Upper lobe of left lung (tissue), 6 donors: ENCODE measurements around the gene FSTL1. TPM values are rescaled to one million over a fixed set of nuclear protein-coding genes. Genes with fewer than 3 reads are reported as not detected.

Experiments
- ATAC-seq, 2 donors: fragments of 200-7000 bp; cut with Tn5 transposase; one replicate each; pipeline ENCODE4 v1.9.1; 2022; ENCODE audit warnings: mild to moderate bottlenecking in 2 of 2, moderate library complexity in 2 of 2; ENCODE audit not compliant: low FRiP score in 2 of 2
- DNase-seq, 2 donors: peaks; one replicate each; pipeline ENCODE4 v3.0.0-alpha.2; 2019 to 2020
- H3K27ac ChIP-seq, 4 donors: fragments of 200-600 bp; sonication (generic); one replicate each; pipeline ENCODE4 v1.5.1; 2016 to 2019
- H3K27me3 ChIP-seq, 4 donors: fragments of 200-600 bp; sonication (generic); one replicate each; pipeline ENCODE4 v1.5.1; 2017 to 2019
- H3K36me3 ChIP-seq, 4 donors: fragments of 200-600 bp; sonication (generic); one replicate each; pipeline ENCODE4 v1.5.1; 2016 to 2019
- H3K4me1 ChIP-seq, 4 donors: fragments of 200-600 bp; sonication (generic); one replicate each; pipeline ENCODE4 v1.5.1; 2018 to 2019
- H3K4me3 ChIP-seq, 4 donors: fragments of 200-600 bp; sonication (generic); one replicate each; pipeline ENCODE4 v1.5.1; 2017 to 2019; ENCODE audit warnings: mild to moderate bottlenecking in 2 of 4, moderate library complexity in 1 of 4
- H3K9me3 ChIP-seq, 4 donors: fragments of 200-600 bp; sonication (generic); one replicate each; pipeline ENCODE4 v1.5.1; 2018 to 2019
- CTCF ChIP-seq, 6 experiments: fragments of 450-650 bp in 4 of 6; fragments of 200-600 bp in 2 of 6; sonication (generic) in 2 of 6; IDR thresholded peaks; one replicate each; pipeline ENCODE4 v1.5.1; 2016 to 2019; ENCODE audit warnings: antibody characterized with exemption in 6 of 6
- EP300 ChIP-seq, 4 donors: sonication (generic); formaldehyde crosslinking; IDR thresholded peaks; one replicate each; pipeline ENCODE4 v1.5.1; 2017; ENCODE audit warnings: antibody characterized with exemption in 4 of 4, control low read depth in 2 of 4
- POLR2A ChIP-seq, 4 donors: fragments of 450-650 bp; IDR thresholded peaks; one replicate each; pipeline ENCODE4 v1.5.1; 2016 to 2017; ENCODE audit warnings: antibody characterized with exemption in 4 of 4, mild to moderate bottlenecking in 2 of 4
- POLR2AphosphoS5 ChIP-seq, 2 donors: sonication (generic); formaldehyde crosslinking; IDR thresholded peaks; one replicate each; pipeline ENCODE4 v1.5.1; 2017; ENCODE audit warnings: antibody characterized with exemption in 2 of 2
- WGBS, 2 donors: methylation state at CpG; one replicate each; pipeline ENCODE4 v1.1.5; 2017 to 2018; 5-methylcytosine and 5-hydroxymethylcytosine counted together
- total RNA-seq, 6 donors: library from RNA; depleted of rRNA in 4 of 6; stranded (reverse); fragments of >200 nt in 4 of 6; gene quantifications; one replicate each; pipeline versions ENCODE4 v1.1.0 to v1.2.1, GENCODE V29; 2016 to 2021
- donor health status: DM: no; HTN: no; CAD: no; lungs with moderate emphysema.
- donor health status: DM: no; HTN: yes; CAD: no; lungs with severe emphysema.

FSTL1 gene
- total RNA-seq, 6 donors from 2014 or later = 35.6 to 480 (median 120) TPM

GRCh38 chr3:120417272-120417911, 33.4 kb downstream of the FSTL1 start:
- TF ChIP-seq EP300 (IDR thresholded peaks at IDR 0.05) (no peak), POLR2A (IDR thresholded peaks at IDR 0.05) (no peak), CTCF (IDR thresholded peaks at IDR 0.05) (peak; percentile 80 to 90 (median 87)), POLR2AphosphoS5 (IDR thresholded peaks at IDR 0.05) (peak in 1 of 2 donors; percentile 20)
- peak overlapping the region; percentile 62 to 82 (median 76) for H3K27ac ChIP-seq
- ATAC-seq (peak; percentile 96 to 97), DNase-seq (peak in 1 of 2 donors; percentile 95)
- no peaks in the 10 kb centered on the region for H3K9me3 ChIP-seq
- peaks cover 18 to 44% (median 26%) of the 10 kb centered on the region in 4 donors for H3K4me1 ChIP-seq
- WGBS, 2 donors = 0 to 3% methylated on average over 9 of the region's 9 CpGs
- no peaks in the 10 kb centered on the region for H3K27me3 ChIP-seq
- peaks cover 0 to 4% (median 0%) of the 10 kb centered on the region in 4 donors for H3K36me3 ChIP-seq
- H3K4me3 ChIP-seq = peak overlapping the region in 3 of 4 donors; percentile 14 to 40 (median 36)

- 14 to 20% methylated on average over 2 of the region's 2 CpGs for WGBS, 2 donors
- ATAC-seq (peak; percentile 7 to 8), DNase-seq (no peak)
These were observed 33.9 kb downstream of the FSTL1 start for GRCh38 chr3:120416868-120417267.

GRCh38 chr3:120415756-120416155, 35.0 kb downstream of the FSTL1 start:
- Histone ChIP-seq H3K36me3 (peaks cover 0 to 21% (median 0%) of the 10 kb centered on the region in 4 donors), H3K27me3 (no peaks in the 10 kb centered on the region), H3K9me3 (no peaks in the 10 kb centered on the region), H3K4me3 (no peak overlapping the region), H3K4me1 (peaks cover 16 to 38% (median 20%) of the 10 kb centered on the region in 4 donors), H3K27ac (no peak overlapping the region)
- WGBS, 2 donors = 89 to 94% methylated on average over 6 of the region's 6 CpGs
- TF ChIP-seq CTCF (IDR thresholded peaks at IDR 0.05) (no peak), EP300 (IDR thresholded peaks at IDR 0.05) (no peak), POLR2AphosphoS5 (IDR thresholded peaks at IDR 0.05) (no peak)
- ATAC-seq (no peak), DNase-seq (no peak)

More at GRCh38 chr3:120416868-120417267, 33.9 kb downstream of the FSTL1 start:
- Histone ChIP-seq H3K9me3 (no peaks in the 10 kb centered on the region), H3K27ac (peak overlapping the region; percentile 25 to 82 (median 60)), H3K27me3 (no peaks in the 10 kb centered on the region), H3K4me3 (peak overlapping the region in 3 of 4 donors; percentile 3 to 40 (median 36)), H3K36me3 (peaks cover 0 to 9% (median 0%) of the 10 kb centered on the region in 4 donors), H3K4me1 (peaks cover 18 to 44% (median 26%) of the 10 kb centered on the region in 4 donors)
- TF ChIP-seq POLR2AphosphoS5 (IDR thresholded peaks at IDR 0.05) (no peak), POLR2A (IDR thresholded peaks at IDR 0.05) (no peak), CTCF (IDR thresholded peaks at IDR 0.05) (no peak), EP300 (IDR thresholded peaks at IDR 0.05) (no peak)

- Histone ChIP-seq H3K4me3 (no peak overlapping the region), H3K36me3 (peaks cover 0 to 73% (median 21%) of the 10 kb centered on the region in 4 donors), H3K4me1 (peaks cover 0 to 7% (median 0%) of the 10 kb centered on the region in 4 donors), H3K27me3 (no peaks in the 10 kb centered on the region), H3K9me3 (no peaks in the 10 kb centered on the region), H3K27ac (no peak overlapping the region)
- no peak for DNase-seq
- TF ChIP-seq EP300 (IDR thresholded peaks at IDR 0.05) = no peak
- no peak for TF ChIP-seq CTCF (IDR thresholded peaks at IDR 0.05)
- TF ChIP-seq POLR2A (IDR thresholded peaks at IDR 0.05) = no peak
- TF ChIP-seq POLR2AphosphoS5 (IDR thresholded peaks at IDR 0.05) = no peak
- 44 to 50% methylated on average over 1 of the region's 1 CpG for WGBS, 2 donors
- ATAC-seq = no peak
These were observed 40.3 kb downstream of the FSTL1 start for GRCh38 chr3:120410541-120410940.
